Left renal pelvis (tissue), 4 donors: ENCODE measurements around the gene TPCN2. TPM values are rescaled to one million over a fixed set of nuclear protein-coding genes. Genes with fewer than 3 reads are reported as not detected.
"Not testable (repeated sequence)": the region's sequence is repeated elsewhere in the genome, so short reads cannot be mapped to it uniquely, and the experiment has no call there.

ENCODE experiments used
- DNase-seq, 4 donors: peaks; one replicate each; pipeline ENCODE4 v3.0.0-alpha.2; 2013; ENCODE audit warnings: low read depth in 4 of 4, low spot score in 3 of 4
- polyA plus RNA-seq, 4 donors: library from polyadenylated mRNA; unstranded; fragments of 120-200 nt; gene quantifications; one replicate each; pipeline ENCODE4 v1.2.1, GENCODE V29; 2013; ENCODE audit not compliant: insufficient read length in 4 of 4

Gene TPCN2
- 10 to 100 TPM in 3 of 4 donors, 1 to 10 TPM in 1; 9.1 to 20.5 (median 14.2) TPM for polyA plus RNA-seq

DNA sequence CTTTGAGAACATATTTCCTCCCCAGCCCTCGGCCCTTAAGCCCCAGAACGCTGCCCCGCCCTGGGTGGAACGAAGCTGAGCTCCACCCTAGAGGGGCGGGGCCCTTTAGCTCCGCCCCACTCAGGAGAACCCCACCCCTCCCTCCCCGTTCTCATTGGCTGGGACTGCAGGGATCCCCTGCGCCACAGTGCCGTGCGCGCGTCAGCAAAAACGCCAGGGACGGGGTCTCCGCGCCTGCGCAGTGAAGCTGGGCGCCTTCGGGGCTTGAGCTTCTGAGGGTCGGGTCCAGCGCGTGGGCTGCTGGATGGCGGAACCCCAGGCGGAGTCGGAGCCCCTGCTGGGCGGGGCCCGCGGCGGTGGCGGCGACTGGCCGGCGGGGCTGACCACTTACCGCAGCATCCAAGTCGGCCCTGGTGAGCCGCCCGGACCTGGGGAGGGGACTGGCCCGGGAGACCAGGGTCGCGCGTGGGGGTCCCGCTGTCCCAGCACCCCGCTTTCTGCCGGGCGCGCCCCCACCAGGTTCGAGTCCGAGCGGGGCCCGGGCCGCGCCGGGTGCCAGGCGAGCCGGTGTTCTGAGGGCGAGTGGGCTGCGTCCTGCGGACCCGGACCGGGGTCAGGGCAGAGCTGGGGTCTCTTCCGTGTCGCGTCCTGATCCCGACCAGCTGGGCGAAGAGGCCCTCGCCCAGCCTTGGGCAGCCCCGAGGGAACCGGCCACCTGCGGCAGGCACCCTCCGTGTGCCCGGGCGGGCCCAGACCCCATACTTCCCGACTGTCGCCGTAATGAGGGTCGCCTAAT is at the start of gene TPCN2:
TSS of gene TPCN2 (plus strand) at position 239 of the 796 bp plus-strand sequence. CDS start at position 305, 66 bp downstream.
- peak; percentile 88 to 93 (median 92) for DNase-seq

- DNase-seq = no peak
These were observed 49.5 kb upstream of the TPCN2 start for GRCh38 chr11:68999093-68999747.

- DNase-seq = not testable (repeated sequence)
These were observed 48.9 kb upstream of the TPCN2 start for GRCh38 chr11:68999748-69000355.

DNA sequence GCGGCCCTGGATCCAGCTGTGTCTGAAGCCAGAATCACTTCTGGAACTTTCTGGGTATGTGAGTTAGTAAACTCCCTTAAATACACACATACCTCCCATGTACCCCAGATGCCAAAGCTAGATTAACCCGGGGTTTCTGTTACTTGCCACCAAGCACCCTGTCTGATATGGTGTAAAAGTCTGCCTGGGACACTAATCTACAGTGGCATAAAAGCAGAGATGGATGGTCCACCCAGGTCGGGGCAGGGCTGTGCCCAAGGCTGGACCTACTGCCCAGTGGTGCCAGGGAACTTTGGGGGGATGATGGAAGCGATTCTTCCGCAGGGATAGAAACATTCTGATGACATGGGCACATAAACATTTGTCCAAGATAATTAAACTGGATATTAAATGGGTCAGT is 48.3 kb upstream of the TPCN2 start:
- DNase-seq = no peak

DNA sequence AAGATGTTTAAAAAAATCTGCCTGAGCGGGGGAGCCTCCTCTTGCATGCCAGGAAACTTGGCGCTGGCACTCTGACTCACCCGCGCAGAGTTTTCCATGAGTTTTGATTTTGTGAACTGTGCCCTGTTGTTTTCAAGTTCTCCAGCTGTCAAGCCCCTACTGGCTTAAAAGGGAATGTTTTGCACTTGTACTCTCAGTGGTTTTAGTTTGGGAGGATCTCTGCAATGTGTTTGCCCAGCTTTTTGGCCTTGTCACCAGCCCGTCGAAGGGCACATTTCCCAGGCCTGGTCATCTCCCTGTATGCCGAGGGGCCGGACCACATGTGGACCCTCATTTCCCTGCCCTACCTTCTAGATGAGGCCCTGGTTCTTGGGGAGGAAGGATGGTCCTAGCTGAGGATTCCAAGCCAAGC is 47.9 kb upstream of the TPCN2 start:
- no peak for DNase-seq

DNA sequence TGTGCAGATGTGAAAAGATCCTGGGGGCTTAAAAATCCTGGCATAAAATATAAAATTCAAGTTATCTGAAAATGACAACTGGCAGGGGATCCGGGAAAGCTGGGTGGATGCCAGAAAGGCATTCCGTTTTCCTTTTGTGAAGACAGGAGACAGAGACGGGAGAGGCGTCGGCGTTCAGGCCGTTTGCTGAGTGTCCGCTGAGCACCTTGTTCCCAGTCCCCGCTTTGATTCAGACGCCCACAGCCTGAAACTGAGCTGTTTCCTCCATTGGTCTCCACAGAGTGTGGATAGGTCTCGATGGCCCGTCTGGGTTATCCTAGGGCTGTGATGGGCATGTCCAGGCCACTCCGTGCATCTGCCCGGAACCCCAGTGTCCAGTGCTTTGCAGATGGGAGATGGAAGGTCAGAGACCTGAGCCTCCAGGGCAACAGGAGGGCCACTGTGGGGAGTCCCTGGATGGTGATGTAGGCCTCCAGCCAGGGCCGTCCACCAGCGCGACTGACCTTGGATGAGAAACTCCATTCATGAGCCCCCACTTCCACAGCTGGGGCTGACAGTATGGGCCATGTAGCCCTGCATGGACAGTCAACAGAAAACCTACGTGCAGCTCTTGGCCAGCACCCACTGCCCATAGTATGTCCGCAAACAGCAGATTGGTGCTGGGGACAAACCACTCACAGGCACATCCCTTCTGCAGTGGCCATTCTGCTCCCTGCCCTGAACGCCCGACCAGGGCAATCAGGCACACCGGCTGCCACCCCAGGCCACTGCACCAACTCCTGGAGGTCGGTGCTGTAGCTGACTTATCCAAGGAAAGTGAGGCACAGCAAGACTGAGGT is 47.3 kb upstream of the TPCN2 start:
- DNase-seq = no peak

DNA sequence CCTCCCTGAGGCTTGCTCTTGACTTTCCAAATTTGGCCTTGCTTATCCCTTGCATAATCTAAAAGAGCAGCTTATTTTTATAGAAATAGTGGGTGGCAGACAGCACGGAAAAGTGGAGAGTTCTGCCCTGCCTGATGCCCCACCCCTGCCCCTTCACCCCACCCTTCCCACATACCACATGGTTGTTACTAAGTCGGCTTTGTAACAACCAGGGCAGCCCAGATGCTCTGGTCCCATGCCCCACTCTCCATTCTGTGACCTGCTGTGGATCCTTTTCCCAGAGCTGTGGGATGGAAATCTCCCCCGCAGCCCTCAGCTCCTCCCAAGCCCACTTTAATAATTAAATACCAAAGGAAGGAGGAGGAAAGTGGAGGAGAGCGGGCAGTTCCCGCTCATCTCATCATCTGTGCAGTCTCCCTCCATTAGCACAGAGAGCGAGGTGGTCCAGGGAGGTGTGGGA is 46.6 kb upstream of the TPCN2 start:
- no peak for DNase-seq

DNA sequence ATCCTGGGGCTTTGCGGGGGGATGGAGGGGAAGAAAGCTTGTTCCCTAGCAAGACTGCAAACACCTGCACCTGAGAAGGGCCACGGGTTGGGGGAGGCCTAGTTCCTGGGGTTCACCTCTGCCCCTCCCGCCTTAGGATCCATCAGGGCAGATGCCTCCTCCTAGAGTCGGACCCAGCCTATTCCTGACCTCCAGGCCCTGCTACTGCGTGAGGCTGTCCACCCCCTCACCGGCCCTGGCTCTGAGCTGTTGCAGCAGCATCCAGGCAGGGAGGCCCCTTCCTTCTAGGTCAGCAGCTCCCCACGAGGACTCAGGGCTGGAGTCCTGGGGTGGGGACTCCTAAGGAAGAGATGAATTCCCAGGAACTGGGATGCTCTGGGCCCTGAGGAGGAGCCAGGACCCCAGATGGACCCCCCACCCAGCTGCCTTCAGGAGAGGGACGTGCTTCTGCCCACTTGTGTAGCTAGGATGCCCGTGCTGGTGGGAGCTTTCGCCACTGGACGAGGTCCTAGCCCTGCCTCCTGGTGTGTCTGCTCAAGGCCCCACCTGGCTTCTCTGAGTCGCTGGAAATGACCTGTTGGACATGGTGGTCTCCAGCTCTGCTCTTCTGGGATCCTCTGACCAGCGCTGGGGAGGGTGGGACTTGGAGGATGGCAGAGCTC is 46.0 kb upstream of the TPCN2 start:
- DNase-seq = no peak

- DNase-seq = no peak
These were observed 45.3 kb upstream of the TPCN2 start for GRCh38 chr11:69003301-69003865.

DNA sequence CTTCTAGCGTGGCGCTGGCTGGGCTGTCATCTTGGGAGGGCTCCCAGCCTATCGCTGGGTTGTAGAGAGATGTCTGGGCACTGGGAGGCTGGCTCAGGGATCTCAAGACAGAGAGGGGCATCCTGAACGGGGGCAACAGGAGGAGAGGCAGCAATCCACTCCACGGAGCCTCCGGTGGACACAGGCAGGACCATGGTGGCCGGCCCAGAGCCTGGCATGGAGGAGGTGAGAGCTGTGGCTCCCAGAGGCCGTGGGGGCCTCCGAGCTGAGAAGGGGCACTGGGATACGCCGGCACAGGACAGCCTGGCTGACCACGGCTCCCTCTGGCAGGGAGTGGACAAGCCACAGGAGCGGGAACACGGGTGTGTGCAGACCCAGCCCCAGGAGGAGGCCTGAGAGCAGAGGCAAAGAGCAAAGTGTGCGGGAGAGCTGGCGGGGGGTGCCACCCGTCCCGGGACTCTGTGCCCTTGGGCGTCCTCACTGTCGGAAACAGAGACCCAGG is 44.8 kb upstream of the TPCN2 start:
- DNase-seq = no peak

GRCh38 chr11:69004411-69005182 is 44.1 kb upstream of the TPCN2 start:
- no peak for DNase-seq

GRCh38 chr11:69005183-69005630 is 43.5 kb upstream of the TPCN2 start:
- no peak for DNase-seq

- no peak for DNase-seq
These were observed 42.9 kb upstream of the TPCN2 start for GRCh38 chr11:69005631-69006368.

GRCh38 chr11:69006816-69007215 is 41.9 kb upstream of the TPCN2 start:
- no peak for DNase-seq

GRCh38 chr11:69007975-69008381 is 40.8 kb upstream of the TPCN2 start:
- no peak for DNase-seq

- no peak for DNase-seq
These were observed 39.8 kb upstream of the TPCN2 start for GRCh38 chr11:69008737-69009440.

DNA sequence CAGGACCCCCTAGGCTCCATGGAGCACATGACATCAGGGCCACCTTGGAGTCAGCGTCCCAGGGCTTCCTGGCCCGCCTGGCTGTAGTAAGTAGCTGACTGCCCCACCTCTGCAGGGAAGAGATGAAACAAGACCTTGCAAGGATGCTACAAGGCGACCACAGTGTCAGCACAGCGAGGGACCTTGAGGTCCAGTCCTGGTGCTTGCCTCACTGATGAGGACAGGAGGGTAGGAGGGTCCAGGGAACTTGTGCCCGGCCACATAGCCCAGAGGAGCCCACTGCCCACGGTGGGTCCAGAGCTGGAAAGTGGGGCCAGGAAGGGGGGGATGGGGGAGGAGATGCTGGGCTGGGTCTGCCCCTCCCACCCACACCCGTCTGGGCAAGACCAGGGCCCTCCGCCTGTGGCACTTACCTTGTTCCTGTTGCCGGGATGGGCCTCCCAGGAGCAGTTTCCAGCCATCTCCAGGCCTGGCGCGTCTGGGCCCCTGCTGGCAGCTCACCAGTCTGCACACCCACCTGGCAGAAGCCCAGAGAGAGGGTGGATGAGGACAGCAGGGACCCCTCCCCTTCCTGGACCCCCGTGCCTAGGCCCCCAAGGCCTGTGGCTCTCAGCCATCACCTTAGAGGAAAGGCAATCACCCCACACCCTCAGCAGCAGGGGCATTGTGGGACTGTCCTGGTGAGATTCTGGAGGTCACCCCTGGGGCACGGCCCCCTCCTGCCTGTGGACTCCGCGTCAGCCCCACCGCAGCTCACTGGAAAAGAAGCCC is 39.1 kb upstream of the TPCN2 start:
- DNase-seq = no peak
